OCI-LY7 (cell line): ENCODE measurements around the gene MCUB. TPM values are rescaled to one million over a fixed set of nuclear protein-coding genes. Genes with fewer than 3 reads are reported as not detected.
"Not testable (repeated sequence)": the region's sequence is repeated elsewhere in the genome, so short reads cannot be mapped to it uniquely, and the experiment has no call there.

Source experiments
- BruUV-seq: library from RNA; stranded (reverse); fragments of 400-500 nt; replicated peaks from 2 replicates; lab custom pipeline; 2021; lab: Mats Ljungman, UMichigan
- CTCF ChIA-PET: fragments of 300-600 bp; sonication (Branson Sonifier 250); formaldehyde crosslinking; loops from one replicate; lab custom pipeline; 2022; ENCODE audit warnings: antibody characterized with exemption; ENCODE audit not compliant: unreplicated experiment; lab: Charles Lee
- POLR2A ChIA-PET: fragments of 300-600 bp; sonication (Branson Sonifier 250); formaldehyde crosslinking; loops from one replicate; lab custom pipeline; 2022; ENCODE audit warnings: antibody characterized with exemption; lab: Charles Lee
- DNase-seq: peaks from one replicate; pipeline ENCODE4 v3.0.0-alpha.2; 2015; ENCODE audit warnings: low spot score
- H2AFZ ChIP-seq: fragments of 200-600 bp; sonication (generic), shearing (Covaris generic); 2 replicates; pipeline ENCODE4 v1.6.1; 2014; ENCODE audit warnings: mild to moderate bottlenecking, antibody characterized with exemption, low read length, moderate library complexity
- H3K27ac ChIP-seq: fragments of 200-600 bp; sonication (generic); 2 replicates; pipeline ENCODE4 v1.5.1; 2014; ENCODE audit warnings: mixed run types, low read depth, mild to moderate bottlenecking, moderate library complexity, low read length, inconsistent platforms; ENCODE audit not compliant: poor library complexity, severe bottlenecking
- H3K36me3 ChIP-seq: fragments of 200-600 bp; sonication (generic); 2 replicates; pipeline ENCODE4 v1.6.1; 2014; ENCODE audit warnings: mild to moderate bottlenecking, antibody characterized with exemption, low read length, moderate library complexity, mixed read lengths; ENCODE audit not compliant: insufficient read depth
- H3K4me1 ChIP-seq: fragments of 200-600 bp; sonication (generic); 2 replicates; pipeline ENCODE4 v1.5.1; 2014; ENCODE audit warnings: mild to moderate bottlenecking, low read length; ENCODE audit not compliant: insufficient read depth, poor library complexity, severe bottlenecking
- H3K4me2 ChIP-seq: fragments of 200-600 bp; sonication (generic); 2 replicates; pipeline ENCODE4 v1.6.1; 2014; ENCODE audit warnings: mild to moderate bottlenecking, low read length
- H3K4me3 ChIP-seq: fragments of 200-600 bp; sonication (generic); 2 replicates; pipeline ENCODE4 v1.5.1; 2014; ENCODE audit warnings: mild to moderate bottlenecking, low read depth, low read length; ENCODE audit not compliant: poor library complexity, severe bottlenecking
- H3K79me2 ChIP-seq: fragments of 200-600 bp; sonication (generic); 2 replicates; pipeline ENCODE4 v1.6.1; 2016; ENCODE audit warnings: low read depth, mild to moderate bottlenecking, low read length, moderate library complexity, mixed read lengths; ENCODE audit not compliant: insufficient read depth
- H3K9me2 ChIP-seq: fragments of 200-600 bp; sonication (generic); 2 replicates; pipeline ENCODE4 v1.6.1; 2016; ENCODE audit warnings: mild to moderate bottlenecking, low read length, mixed read lengths; ENCODE audit not compliant: insufficient read depth
- H3K9me3 ChIP-seq: fragments of 200-600 bp; sonication (generic); 2 replicates; pipeline ENCODE4 v1.6.1; 2014; ENCODE audit warnings: mild to moderate bottlenecking, mixed run types, low read length, mixed read lengths
- H4K20me1 ChIP-seq: fragments of 200-600 bp; sonication (generic); 2 replicates; pipeline ENCODE4 v1.6.1; 2014; ENCODE audit warnings: mild to moderate bottlenecking, antibody characterized with exemption, low read length, moderate library complexity, mixed read lengths; ENCODE audit not compliant: insufficient read depth
- CTCF ChIP-seq: fragments of 200-600 bp; sonication (generic); conservative IDR thresholded peaks from 2 replicates; pipeline ENCODE4 v1.5.1; 2014; ENCODE audit warnings: mild to moderate bottlenecking, antibody characterized with exemption, low read length, moderate library complexity, mixed read lengths
- EZH2phosphoT487 ChIP-seq: fragments of 200-600 bp; sonication (generic); IDR thresholded peaks from 2 replicates; pipeline ENCODE4 v1.6.1; 2018; ENCODE audit warnings: low read depth, borderline replicate concordance, mild to moderate bottlenecking, mixed run types, antibody characterized with exemption, low read length, moderate library complexity, mixed read lengths
- intact Hi-C: fragments of 100-400 bp; cut with micrococcal nuclease; formaldehyde crosslinking; loops from one replicate; pipeline ENCODE4 v1.10.0; 2022; ENCODE audit not compliant: unreplicated experiment
- total RNA-seq, 2 experiments: library from RNA; depleted of rRNA in 1 of 2; stranded (reverse); fragments of >200 nt in 1 of 2; shearing (Covaris generic) in 1 of 2; gene quantifications; 2 replicates each; pipeline ENCODE4 v1.2.3, GENCODE V29; 2014 to 2022

Gene MCUB
- total RNA-seq, 2 experiments from 2014 or later = 40.3 to 64.4 TPM

GRCh38 chr4:109578846-109579245 is 18.8 kb downstream of the MCUB start:
- BruUV-seq = no TSS peak
- Histone ChIP-seq H3K27ac (no peak overlapping the region), H3K79me2 (peaks cover 53% of the 10 kb centered on the region; the same call in 1 of the 2 replicates), H3K9me3 (no peaks in the 10 kb centered on the region), H3K9me2 (no peaks in the 10 kb centered on the region), H4K20me1 (peaks cover 5% of the 10 kb centered on the region; the same call in 1 of the 2 replicates), H3K4me1 (no peaks in the 10 kb centered on the region), H2AFZ (no peak overlapping the region), H3K4me3 (no peak overlapping the region), H3K36me3 (peaks cover 10% of the 10 kb centered on the region), H3K4me2 (no peak overlapping the region)
- DNase-seq = no peak
- ChIA-PET POLR2A (no interaction called here), CTCF (no interaction called here)
- intact Hi-C loops = no loop called here
- TF ChIP-seq CTCF = no peak
- TF ChIP-seq EZH2phosphoT487 = no peak

- intact Hi-C loops, H3K9me2 ChIP-seq: not testable (repeated sequence)
- POLR2A ChIA-PET = interaction anchor here (0.6 kb wide), 1 partner anchor 44 kb away, joined by 3 read pairs; no protein-coding TSS in a partner anchor
Observed at GRCh38 chr4:109579997-109580396, 20.0 kb downstream of the MCUB start.

GRCh38 chr4:109588176-109588575 is 28.1 kb downstream of the MCUB start:
- H3K27ac ChIP-seq = no peak overlapping the region
- DNase-seq = no peak
- CTCF ChIA-PET = interaction anchor here (0.5 kb wide), 1 partner anchor 557 kb away, joined by 3 read pairs; no protein-coding TSS in a partner anchor
- peaks cover 23% of the 10 kb centered on the region for H4K20me1 ChIP-seq
- BruUV-seq = no TSS peak
- peak overlapping the region; percentile 49 for H3K4me2 ChIP-seq
- POLR2A ChIA-PET = interaction anchor here (0.6 to 2.0 kb wide), 7 partner anchors 11 to 38 kb away, joined by 3 to 6 read pairs (median 3); no protein-coding TSS in a partner anchor
- H3K79me2 ChIP-seq = peaks cover 58% of the 10 kb centered on the region
- H3K36me3 ChIP-seq = peaks cover 14% of the 10 kb centered on the region; the same call in 1 of the 2 replicates
- peaks cover 33% of the 10 kb centered on the region for H3K4me1 ChIP-seq
- H3K9me3 ChIP-seq = no peaks in the 10 kb centered on the region
- TF ChIP-seq CTCF (no peak), EZH2phosphoT487 (no peak)
- intact Hi-C loops = no loop called here
- H3K9me2 ChIP-seq = no peaks in the 10 kb centered on the region
- no peak overlapping the region for H3K4me3 ChIP-seq
- no peak overlapping the region for H2AFZ ChIP-seq

More at GRCh38 chr4:109579997-109580396, 20.0 kb downstream of the MCUB start:
- BruUV-seq, CTCF ChIA-PET, H4K20me1 ChIP-seq, H3K4me2 ChIP-seq, DNase-seq, H3K4me1 ChIP-seq, H3K9me3 ChIP-seq, H3K4me3 ChIP-seq, H2AFZ ChIP-seq, H3K27ac ChIP-seq: not testable (repeated sequence)
- peaks cover 10% of the 10 kb centered on the region for H3K36me3 ChIP-seq
- peaks cover 45% of the 10 kb centered on the region; the same call in 1 of the 2 replicates for H3K79me2 ChIP-seq
